ENCODE measurements around the gene DENND5B.

DNA sequence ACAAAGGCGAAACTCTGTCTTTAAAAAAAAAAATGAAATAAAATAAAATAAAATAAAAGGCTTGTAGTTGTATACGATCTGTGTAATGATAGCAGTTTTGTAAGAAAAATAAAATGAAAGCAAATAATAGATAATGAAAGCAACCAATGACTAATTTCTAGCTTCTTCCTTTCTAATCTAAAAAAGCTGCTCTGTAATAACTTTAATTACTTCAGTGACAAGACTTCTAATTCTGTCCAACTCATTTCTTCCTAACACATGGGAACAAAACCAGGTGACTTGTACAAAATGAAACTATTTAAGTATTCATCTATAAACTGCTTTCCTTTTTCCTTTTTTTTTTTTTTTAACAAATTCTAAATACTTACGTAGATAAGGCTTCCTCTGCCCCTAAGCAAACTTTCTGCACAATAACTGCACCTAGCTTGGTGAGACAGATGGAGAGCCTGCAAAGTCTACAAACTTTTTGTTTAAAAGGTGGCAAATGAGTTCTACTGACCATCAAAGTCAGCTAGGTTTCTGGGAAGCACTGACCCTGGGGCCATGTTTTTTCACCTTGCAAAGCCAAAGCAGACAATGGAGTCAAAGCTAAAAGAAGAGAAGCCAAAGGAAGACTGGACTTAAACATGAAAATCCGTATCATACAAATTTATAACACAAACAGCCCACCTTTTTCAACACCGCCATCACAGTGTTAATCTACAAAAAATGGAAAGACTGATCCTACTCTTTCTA is 28.2 kb downstream of the DENND5B start:
- TF ChIP-seq EP300 (IDR thresholded peaks at IDR 0.05; ENCODE audit: low read depth), result no peak
- no peak for TF ChIP-seq POLR2A (IDR thresholded peaks at IDR 0.05)
